ENCODE data around the gene CHKA. TPM values are rescaled to one million over a fixed set of nuclear protein-coding genes. Genes with fewer than 3 reads are reported as not detected.

CHKA gene
- total and polyA plus RNA-seq, 9 of the 15 experiments (the other 6 are each of a cell fraction or from before 2014, with no cell fraction given) = 3.6 to 37.0 (median 30.2) TPM

DNA sequence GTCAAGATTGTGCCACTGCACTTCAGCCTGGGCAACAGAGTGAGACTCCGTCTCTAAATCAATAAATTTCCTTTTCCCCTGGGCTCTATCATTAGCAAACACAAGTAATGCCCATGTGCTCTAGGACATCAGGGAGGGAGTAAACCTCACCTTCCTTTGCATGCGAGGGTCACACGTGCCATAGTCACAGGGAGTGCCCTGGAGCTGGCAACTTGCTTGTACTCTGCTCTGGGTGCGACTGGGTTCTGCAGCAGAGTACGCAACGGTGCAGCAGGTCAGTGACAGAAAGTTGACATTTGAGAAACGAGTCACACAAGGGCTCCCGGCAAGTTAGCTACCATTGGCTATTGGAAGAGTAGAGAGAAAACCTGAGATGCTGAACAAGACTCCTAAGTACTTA, 32.6 kb upstream of the CHKA start:
- H3K27me3 ChIP-seq (ENCODE audit: control insufficient read depth in 2 of 2, insufficient read depth in 2 of 2, low read length in 2 of 2) = no peaks in the 10 kb centered on the region
- H2AFZ ChIP-seq (ENCODE audit: low read depth, low read length) = no peak overlapping the region
- H3K27ac ChIP-seq (ENCODE audit: extremely low read depth, low read depth, low read length) = no peak overlapping the region
- ChIA-PET POLR2A (interaction anchor here (0.6 to 1.5 kb wide), 3 partner anchors 11 to 790 kb away, joined by 3 read pairs; no protein-coding TSS in a partner anchor), CTCF (ENCODE audit: low intra/inter-chr PET ratio) (no interaction called here)
- H3K4me2 ChIP-seq (ENCODE audit: insufficient read depth, low read length) = no peak overlapping the region
- no peaks in the 10 kb centered on the region for H4K20me1 ChIP-seq (replicated peaks; ENCODE audit: control insufficient read depth, insufficient read depth, low read length)
- H3K9me1 ChIP-seq (ENCODE audit: control insufficient read depth, insufficient read depth, low read length) = no peaks in the 10 kb centered on the region
- WGBS (ENCODE audit: insufficient coverage, low coverage, missing lambda C conversion rate) = 71% methylated on average over 8 of the region's 8 CpGs
- H3K9me3 ChIP-seq (replicated peaks; ENCODE audit: control insufficient read depth, insufficient read depth, low read depth, low read length) = no peaks in the 10 kb centered on the region
- H3K79me2 ChIP-seq (ENCODE audit: control insufficient read depth, insufficient read depth, low read length) = no peaks in the 10 kb centered on the region
- no TSS peak for BruUV-seq (replicated peaks)
- intact Hi-C loops (cut with micrococcal nuclease) = no loop called here
- no peaks in the 10 kb centered on the region; the same call in 2 of the 3 replicates for H3K36me3 ChIP-seq (ENCODE audit: control insufficient read depth, insufficient read depth, low read length)
- in situ Hi-C loops (cut with MboI) = no loop called here
- no peak overlapping the region for H3K9ac ChIP-seq (ENCODE audit: insufficient read depth in 1 of 2, low read depth in 2 of 2, low read length in 2 of 2)
- DNase-seq (ENCODE audit: extremely low read depth in 1 of 4, low spot score in 3 of 4) (no peak), ATAC-seq (no peak), FAIRE-seq (no peak)
- no peak for TF ChIP-seq ZNF41 (CRISPR knock-in tag; conservative IDR thresholded peaks at IDR 0.05)
- TF ChIP-seq ZSCAN32 (CRISPR knock-in tag; IDR thresholded peaks at IDR 0.05) = no peak
- TF ChIP-seq SP1 (CRISPR knock-in tag; IDR thresholded peaks at IDR 0.05) = no peak
- TF ChIP-seq, protein P1, sequence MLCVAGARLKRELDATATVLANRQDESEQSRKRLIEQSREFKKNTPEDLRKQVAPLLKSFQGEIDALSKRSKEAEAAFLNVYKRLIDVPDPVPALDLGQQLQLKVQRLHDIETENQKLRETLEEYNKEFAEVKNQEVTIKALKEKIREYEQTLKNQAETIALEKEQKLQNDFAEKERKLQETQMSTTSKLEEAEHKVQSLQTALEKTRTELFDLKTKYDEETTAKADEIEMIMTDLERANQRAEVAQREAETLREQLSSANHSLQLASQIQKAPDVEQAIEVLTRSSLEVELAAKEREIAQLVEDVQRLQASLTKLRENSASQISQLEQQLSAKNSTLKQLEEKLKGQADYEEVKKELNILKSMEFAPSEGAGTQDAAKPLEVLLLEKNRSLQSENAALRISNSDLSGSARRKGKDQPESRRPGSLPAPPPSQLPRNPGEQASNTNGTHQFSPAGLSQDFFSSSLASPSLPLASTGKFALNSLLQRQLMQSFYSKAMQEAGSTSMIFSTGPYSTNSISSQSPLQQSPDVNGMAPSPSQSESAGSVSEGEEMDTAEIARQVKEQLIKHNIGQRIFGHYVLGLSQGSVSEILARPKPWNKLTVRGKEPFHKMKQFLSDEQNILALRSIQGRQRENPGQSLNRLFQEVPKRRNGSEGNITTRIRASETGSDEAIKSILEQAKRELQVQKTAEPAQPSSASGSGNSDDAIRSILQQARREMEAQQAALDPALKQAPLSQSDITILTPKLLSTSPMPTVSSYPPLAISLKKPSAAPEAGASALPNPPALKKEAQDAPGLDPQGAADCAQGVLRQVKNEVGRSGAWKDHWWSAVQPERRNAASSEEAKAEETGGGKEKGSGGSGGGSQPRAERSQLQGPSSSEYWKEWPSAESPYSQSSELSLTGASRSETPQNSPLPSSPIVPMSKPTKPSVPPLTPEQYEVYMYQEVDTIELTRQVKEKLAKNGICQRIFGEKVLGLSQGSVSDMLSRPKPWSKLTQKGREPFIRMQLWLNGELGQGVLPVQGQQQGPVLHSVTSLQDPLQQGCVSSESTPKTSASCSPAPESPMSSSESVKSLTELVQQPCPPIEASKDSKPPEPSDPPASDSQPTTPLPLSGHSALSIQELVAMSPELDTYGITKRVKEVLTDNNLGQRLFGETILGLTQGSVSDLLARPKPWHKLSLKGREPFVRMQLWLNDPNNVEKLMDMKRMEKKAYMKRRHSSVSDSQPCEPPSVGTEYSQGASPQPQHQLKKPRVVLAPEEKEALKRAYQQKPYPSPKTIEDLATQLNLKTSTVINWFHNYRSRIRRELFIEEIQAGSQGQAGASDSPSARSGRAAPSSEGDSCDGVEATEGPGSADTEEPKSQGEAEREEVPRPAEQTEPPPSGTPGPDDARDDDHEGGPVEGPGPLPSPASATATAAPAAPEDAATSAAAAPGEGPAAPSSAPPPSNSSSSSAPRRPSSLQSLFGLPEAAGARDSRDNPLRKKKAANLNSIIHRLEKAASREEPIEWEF (CRISPR knock-in tag; IDR thresholded peaks at IDR 0.05) = 0 out of 2 replicates have a peak, but pooled peaks have one; percentile 4
- TF ChIP-seq JUN (IDR thresholded peaks at IDR 0.05; ENCODE audit: borderline replicate concordance, low read depth, low read length) = no peak
- TF ChIP-seq JUN (CRISPR knock-in tag; IDR thresholded peaks at IDR 0.05; ENCODE audit: borderline replicate concordance) = no peak
- H3K4me3 ChIP-seq = no peak overlapping the region
- H3K4me1 ChIP-seq (replicated peaks in 1 of 2; ENCODE audit: control insufficient read depth in 2 of 2, insufficient read depth in 2 of 2, low read length in 2 of 2) = peaks cover 4 to 9% of the 10 kb centered on the region in 2 experiments
